GM19238 (cell line): ENCODE measurements around the gene SEMA6C.

ENCODE experiments used
- DNase-seq: peaks from one replicate; pipeline ENCODE4 v3.0.0; 2011; ENCODE audit warnings: low spot score; ENCODE audit not compliant: insufficient read length

Gene SEMA6C

DNA sequence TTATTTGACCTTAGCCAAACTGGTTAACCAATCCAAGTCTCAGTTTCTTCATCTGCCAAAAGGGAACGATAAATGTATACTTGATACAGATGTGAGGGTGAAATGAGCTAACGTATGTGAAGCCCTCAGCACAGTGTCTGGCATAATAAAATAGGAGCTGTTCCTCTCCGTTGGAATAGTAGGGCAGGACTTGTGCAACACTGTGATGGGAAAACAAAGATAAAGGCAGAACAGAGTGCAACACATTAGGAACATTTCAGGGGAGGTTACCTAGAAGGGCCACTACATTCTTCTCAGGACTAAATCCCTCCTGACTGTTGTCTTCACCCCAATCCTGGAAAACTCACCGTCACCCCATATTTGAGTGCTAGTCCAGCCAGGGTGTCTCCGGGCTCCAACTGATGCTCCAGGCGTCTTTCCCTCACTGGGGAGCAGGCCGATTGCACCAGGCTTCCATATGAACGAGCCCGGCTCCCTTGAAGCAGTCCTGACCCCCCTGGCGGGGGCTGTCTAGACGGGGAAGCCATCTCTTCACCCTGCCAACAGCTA, 18.4 kb upstream of the SEMA6C start:
- no peak for DNase-seq

DNA sequence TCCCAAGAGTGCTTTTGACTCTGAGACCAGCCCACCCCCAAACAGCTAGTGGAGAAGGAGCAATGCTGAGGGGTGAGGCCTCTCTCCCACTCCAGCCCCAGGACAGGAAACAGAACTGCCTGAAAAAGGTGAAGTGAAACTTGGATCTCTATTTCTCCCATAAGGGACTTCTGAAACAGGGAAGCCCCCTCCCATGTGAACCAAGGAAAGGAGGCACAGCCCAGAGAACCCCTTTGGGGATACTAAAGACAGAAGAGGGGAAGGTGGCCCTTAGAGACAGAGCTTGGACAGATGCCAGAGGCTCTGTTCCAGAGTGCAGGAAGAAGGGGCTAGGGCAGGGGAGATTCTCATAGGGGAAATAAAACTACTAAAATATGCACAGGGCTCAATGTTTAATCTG, 12.9 kb upstream of the SEMA6C start:
- no peak for DNase-seq

DNA sequence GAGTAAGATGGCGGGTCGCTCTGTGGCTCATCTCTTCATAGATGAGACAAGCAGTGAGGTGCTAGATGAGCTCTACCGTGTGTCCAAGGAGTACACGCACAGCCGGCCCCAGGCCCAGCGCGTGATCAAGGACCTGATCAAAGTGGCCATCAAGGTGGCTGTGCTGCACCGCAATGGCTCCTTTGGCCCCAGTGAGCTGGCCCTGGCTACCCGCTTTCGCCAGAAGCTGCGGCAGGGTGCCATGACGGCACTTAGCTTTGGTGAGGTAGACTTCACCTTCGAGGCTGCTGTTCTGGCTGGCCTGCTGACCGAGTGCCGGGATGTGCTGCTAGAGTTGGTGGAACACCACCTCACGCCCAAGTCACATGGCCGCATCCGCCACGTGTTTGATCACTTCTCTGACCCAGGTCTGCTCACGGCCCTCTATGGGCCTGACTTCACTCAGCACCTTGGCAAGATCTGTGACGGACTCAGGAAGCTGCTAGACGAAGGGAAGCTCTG, 12.4 kb upstream of the SEMA6C start:
- no peak for DNase-seq

DNA sequence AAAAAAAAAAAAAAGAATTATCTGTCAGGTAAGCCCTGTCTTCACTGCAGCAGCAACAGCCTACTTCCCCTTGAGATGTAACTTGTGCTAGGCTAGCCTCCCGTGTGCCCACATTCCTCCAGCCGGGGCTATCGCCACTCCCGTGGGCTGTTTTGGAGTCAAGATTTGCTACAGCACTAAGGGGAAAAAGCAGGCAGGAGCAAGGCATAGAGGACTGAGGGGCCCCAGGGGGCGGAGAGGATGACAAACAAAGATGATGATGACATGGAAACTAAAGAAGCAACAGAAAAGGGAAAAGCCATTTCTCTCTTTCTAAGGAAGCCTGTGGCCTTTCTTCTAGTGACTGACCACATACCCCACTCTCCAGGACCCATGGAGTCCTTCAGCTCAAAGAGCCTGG, 11.9 kb upstream of the SEMA6C start:
- DNase-seq: no peak

DNA sequence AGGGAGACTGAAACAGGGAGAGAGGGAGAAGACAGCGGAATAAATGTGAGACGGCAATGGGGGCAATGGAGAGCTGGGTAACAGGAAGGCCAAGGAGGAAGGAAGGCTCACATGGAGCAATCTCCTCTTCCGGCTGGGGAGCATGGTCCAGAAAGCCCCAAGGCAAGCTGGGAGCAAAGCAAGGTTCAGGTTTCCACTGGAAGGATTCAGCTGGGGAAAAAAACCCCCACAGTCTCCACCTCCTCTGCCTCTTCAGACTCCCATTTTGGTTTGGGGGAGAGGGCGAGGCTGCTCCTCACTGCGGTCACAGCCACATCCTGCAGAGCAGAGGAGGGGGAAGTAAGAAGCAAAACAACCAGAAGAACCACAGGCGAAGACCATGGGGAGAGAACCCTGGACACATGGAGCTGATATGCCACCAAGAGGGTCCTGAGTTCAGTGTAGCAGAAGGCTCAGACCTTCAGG, 10.7 kb upstream of the SEMA6C start:
- DNase-seq: no peak

DNA sequence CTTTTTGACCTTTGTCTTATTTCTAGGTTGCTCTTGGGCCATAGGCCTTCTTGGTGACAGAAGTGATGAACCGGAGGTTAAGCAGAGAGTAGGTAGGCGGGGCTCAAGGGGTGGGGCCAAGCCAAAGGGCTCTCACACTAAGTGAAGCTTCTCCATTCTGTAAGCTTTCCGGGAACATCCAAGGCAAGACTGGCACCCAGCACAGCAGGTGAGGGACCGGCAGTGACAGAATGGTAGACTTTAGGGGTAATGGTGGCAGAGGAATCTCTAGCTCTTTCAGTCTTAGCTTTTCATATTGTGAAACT, 10.0 kb upstream of the SEMA6C start, which contains the start of gene TNFAIP8L2:
TSS of gene TNFAIP8L2 (plus strand) at position 135 of the 305 bp plus-strand sequence. CDS start 2,049 bp downstream, outside the sequence.
- peak; percentile 52 for DNase-seq

GRCh38 chr1:151147665-151148064, 1.2 kb upstream of the SEMA6C start:
- no peak for DNase-seq

GRCh38 chr1:151147132-151147503, 687 bp upstream of the SEMA6C start:
- no peak for DNase-seq

- DNase-seq: no peak
Observed at GRCh38 chr1:151146072-151146411, 389 bp downstream of the SEMA6C start.

GRCh38 chr1:151145304-151146071, 943 bp downstream of the SEMA6C start:
- no peak for DNase-seq

- DNase-seq: no peak
Observed at GRCh38 chr1:151144474-151145303, 1.7 kb downstream of the SEMA6C start.

DNA sequence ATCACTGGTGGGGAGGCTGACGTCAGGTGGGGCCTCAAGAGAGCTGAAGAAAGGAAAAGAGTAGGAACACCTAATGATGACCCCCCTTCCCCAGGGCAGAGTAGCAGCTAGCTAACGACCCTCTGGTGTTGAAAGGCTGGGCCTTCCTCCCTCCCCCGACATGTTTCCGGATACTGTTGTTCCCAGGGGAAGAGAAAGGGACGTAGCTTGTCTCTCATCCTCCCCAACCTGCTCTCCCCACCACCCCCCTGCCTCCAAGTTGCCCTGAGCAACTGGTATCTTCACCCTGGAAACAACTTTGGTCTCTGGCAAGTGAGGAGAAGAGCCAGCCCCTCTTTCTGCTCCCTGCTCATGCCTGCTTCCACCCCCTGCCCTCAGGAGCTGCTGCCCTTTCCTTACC, 2.4 kb downstream of the SEMA6C start:
- DNase-seq: no peak

- no peak for DNase-seq
Observed at GRCh38 chr1:151143057-151143435, 3.4 kb downstream of the SEMA6C start.

- DNase-seq: no peak
Observed at GRCh38 chr1:151142411-151143056, 3.9 kb downstream of the SEMA6C start.

GRCh38 chr1:151137789-151138188, 8.6 kb downstream of the SEMA6C start:
- no peak for DNase-seq

GRCh38 chr1:151135433-151136385, 10.7 kb downstream of the SEMA6C start:
- DNase-seq: no peak

DNA sequence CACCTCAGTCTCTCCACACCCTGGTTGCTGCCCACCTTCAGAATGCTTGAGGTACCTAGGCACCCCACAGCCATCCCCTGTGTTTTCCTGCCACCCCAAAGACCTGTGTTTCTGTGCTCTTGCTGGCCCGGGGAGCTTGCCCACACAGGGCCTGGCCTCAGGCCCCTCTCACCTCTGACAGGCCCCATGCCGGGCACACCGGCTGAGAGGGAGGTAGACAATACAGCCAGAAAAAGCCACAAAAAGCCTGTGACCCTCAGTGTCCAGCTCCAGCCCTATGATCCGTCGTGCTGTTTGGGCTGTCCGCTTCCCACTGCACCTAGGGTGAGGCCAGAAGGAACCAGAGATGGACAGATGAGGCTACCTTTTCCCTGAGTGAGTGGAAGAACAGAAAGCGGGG, 11.4 kb downstream of the SEMA6C start:
- no peak for DNase-seq

DNA sequence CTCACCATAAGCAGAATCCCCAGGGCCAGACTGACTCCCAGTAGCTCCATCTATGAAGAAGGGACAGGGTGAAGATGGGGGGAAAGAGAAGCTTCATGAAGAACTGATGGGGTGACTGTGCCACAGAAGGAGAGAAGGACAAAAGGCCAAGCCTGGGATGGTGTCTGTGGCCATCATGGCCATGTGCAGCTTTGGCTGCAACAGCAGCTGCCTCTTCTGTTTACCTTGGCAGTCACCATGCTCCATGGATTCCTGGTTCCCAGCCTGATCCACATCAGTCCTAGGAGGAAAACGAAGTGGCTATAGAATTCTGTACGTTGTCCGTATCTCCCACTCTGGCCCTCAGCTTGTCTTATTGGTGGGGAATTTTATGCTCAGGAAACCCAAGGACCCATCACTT, 12.0 kb downstream of the SEMA6C start:
- no peak for DNase-seq

DNA sequence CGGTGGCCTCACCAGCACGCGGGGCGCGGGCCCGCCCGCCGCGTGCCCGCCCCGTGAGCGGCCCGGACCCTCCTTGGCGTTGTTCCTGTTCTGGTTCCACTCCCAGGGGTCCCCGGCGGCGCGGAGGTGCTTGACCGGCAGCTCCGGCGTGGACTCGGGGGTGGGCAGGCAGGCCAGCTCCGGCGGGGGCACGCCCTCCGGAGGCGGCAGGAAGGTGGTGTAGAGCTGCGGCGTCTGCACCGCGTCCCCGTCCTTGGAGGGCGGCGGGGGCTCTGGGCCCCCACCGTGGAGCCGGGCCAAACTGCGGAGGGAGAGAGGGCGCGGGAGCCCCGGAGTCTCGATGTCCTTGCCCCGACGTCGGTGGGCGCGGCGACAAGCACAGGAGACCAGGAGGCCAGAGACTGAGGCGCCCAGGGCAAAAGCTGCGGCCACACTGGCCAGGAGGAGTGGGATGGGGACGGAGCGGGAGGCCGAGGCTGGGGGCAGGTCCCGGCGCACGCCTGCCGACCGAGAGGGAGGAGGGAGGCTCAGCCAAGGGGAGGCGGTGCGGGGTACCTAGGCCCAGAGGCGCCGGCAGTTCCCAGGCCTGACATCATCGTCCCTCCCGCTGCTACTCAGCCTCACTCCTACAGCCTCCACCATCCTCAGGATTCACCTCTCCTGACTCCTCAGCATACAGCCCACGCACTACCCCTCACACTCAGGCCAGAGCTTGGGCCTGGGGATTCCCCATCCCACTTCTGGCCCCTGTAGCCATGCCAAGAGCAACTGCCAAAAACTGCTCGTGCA, 13.2 kb downstream of the SEMA6C start:
- DNase-seq: no peak
